ENCODE measurements around the gene ZNF440.
"Not testable (repeated sequence)": the region's sequence is repeated elsewhere in the genome, so short reads cannot be mapped to it uniquely, and the experiment has no call there.

ZNF440 gene

DNA sequence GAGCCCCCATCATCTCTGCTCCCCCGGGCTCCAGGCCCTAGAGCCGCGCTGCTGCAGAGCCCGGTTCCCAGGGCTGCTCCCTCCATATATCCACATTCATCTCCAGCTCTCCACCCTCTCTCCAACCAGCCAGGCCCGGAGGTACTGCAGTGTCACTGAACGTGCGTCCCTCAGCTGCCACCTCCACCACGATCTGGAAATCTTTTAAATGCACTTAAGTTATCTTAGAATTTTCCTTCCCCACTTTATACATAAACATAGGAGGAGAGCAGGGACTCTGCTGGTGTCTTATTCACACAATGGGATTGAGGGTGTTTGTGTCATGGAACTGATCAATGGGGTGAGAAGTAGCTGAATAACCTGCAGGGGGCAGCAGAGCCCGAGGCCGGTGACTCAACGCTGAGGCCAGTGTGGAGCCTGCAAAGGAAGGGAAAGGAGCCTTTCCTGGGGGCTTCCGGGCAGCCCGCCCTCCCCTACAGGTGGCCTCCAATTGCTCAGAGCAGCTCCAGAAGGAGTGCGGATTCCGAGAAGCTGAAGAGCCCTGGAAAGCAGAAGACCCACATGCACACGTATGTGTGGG, 65.7 kb downstream of the ZNF440 start:
- not testable (repeated sequence) for H3F3A ChIP-seq (ENCODE audit: control insufficient read depth, insufficient read depth); H3K9me2 ChIP-seq (replicated peaks; ENCODE audit: control insufficient read depth, low read length); H3K79me2 ChIP-seq (ENCODE audit: control insufficient read depth, low read length); H3K4me3 ChIP-seq (ENCODE audit: low read length); H3K4me2 ChIP-seq (ENCODE audit: low read length); H3K9me3 ChIP-seq (ENCODE audit: control insufficient read depth, insufficient read depth, low read length); H3K27me3 ChIP-seq (ENCODE audit: control insufficient read depth, low read length); H3K27ac ChIP-seq (ENCODE audit: low read depth, low read length); H4K20me1 ChIP-seq (ENCODE audit: control insufficient read depth, insufficient read depth, low read depth, low read length); H3K4me1 ChIP-seq (ENCODE audit: control insufficient read depth, low read length); H3K36me3 ChIP-seq (ENCODE audit: control insufficient read depth, low read length)
- TF ChIP-seq, protein P1, sequence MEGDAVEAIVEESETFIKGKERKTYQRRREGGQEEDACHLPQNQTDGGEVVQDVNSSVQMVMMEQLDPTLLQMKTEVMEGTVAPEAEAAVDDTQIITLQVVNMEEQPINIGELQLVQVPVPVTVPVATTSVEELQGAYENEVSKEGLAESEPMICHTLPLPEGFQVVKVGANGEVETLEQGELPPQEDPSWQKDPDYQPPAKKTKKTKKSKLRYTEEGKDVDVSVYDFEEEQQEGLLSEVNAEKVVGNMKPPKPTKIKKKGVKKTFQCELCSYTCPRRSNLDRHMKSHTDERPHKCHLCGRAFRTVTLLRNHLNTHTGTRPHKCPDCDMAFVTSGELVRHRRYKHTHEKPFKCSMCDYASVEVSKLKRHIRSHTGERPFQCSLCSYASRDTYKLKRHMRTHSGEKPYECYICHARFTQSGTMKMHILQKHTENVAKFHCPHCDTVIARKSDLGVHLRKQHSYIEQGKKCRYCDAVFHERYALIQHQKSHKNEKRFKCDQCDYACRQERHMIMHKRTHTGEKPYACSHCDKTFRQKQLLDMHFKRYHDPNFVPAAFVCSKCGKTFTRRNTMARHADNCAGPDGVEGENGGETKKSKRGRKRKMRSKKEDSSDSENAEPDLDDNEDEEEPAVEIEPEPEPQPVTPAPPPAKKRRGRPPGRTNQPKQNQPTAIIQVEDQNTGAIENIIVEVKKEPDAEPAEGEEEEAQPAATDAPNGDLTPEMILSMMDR (IDR thresholded peaks at IDR 0.05; ENCODE audit: low read depth, low read length, poor library complexity, severe bottlenecking): peak; percentile 66

DNA sequence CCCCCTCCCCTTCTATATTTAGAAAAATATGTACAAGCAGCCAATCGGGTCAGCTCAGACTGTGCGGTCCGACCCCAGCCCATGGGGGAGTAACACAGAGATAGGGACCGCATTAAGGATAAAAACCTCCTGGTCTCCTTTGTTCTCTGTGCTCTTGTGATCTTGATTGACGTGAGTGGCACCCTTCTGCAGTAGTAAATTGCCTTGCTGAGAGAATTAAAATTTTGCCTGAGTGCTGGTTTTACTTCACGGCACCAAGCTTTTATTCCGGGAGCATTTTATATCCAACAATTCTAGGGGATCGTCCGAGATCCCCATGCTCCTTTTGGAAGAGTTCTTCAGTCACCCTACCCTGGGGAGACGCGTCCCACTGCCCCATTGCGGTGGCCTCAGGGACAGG, 66.5 kb downstream of the ZNF440 start:
- Histone ChIP-seq H3K36me3 (ENCODE audit: control insufficient read depth, low read length) (no peaks in the 10 kb centered on the region), H3K4me2 (ENCODE audit: low read length) (no peak overlapping the region), H4K20me1 (ENCODE audit: control insufficient read depth, insufficient read depth, low read depth, low read length) (no peaks in the 10 kb centered on the region), H3K27me3 (ENCODE audit: control insufficient read depth, low read length) (no peaks in the 10 kb centered on the region; the same call in 1 of the 2 replicates), H3F3A (ENCODE audit: control insufficient read depth, insufficient read depth) (no peaks in the 10 kb centered on the region), H3K9me3 (ENCODE audit: control insufficient read depth, insufficient read depth, low read length) (no peaks in the 10 kb centered on the region), H3K4me3 (ENCODE audit: low read length) (no peak overlapping the region), H3K9me2 (replicated peaks; ENCODE audit: control insufficient read depth, low read length) (no peaks in the 10 kb centered on the region), H3K4me1 (ENCODE audit: control insufficient read depth, low read length) (no peaks in the 10 kb centered on the region), H3K27ac (ENCODE audit: low read depth, low read length) (no peak overlapping the region), H3K79me2 (ENCODE audit: control insufficient read depth, low read length) (no peaks in the 10 kb centered on the region)
- TF ChIP-seq, protein P1 (IDR thresholded peaks at IDR 0.05; ENCODE audit: low read depth, low read length, poor library complexity, severe bottlenecking): no peak
- no peak for TF ChIP-seq EZH2phosphoT487 (IDR thresholded peaks at IDR 0.05; ENCODE audit: borderline replicate concordance, low read length)

DNA sequence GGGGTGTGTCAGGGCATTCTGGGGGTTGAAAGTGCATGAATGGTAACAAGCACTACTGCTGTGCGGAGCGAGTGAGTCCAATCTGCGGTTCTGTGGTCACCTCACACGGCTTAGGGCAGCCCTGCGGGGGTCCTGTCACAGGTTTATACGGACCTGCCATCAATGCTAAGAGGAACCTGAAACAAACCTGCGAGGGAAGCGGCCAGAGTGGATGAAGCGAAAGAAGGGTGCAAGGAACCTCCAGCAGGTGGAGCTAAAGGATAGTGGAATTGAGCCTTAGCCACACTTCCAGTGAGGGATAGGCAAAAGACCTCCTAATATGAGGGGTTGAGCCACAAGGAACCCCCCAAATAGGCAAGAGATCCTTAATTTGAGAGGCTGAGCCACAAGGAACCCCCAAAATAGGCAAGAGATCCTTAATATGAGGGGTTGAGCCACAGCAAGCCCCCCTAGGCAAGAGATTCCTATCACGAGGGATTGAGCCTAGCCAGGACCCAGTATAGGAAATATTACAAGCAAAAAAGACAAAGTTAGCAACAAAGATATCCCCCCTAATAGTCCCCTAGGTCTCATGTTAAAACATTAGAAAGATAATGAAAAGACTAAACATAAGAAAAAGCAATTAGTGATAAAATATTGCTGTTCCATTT, 67.2 kb downstream of the ZNF440 start:
- Histone ChIP-seq H3K4me2 (ENCODE audit: low read length) (no peak overlapping the region), H3K79me2 (ENCODE audit: control insufficient read depth, low read length) (no peaks in the 10 kb centered on the region), H3K36me3 (ENCODE audit: control insufficient read depth, low read length) (no peaks in the 10 kb centered on the region), H3K9me3 (ENCODE audit: control insufficient read depth, insufficient read depth, low read length) (no peaks in the 10 kb centered on the region), H3K9me2 (replicated peaks; ENCODE audit: control insufficient read depth, low read length) (no peaks in the 10 kb centered on the region), H4K20me1 (ENCODE audit: control insufficient read depth, insufficient read depth, low read depth, low read length) (no peaks in the 10 kb centered on the region), H3F3A (ENCODE audit: control insufficient read depth, insufficient read depth) (no peaks in the 10 kb centered on the region), H3K4me3 (ENCODE audit: low read length) (no peak overlapping the region), H3K27me3 (ENCODE audit: control insufficient read depth, low read length) (no peaks in the 10 kb centered on the region; the same call in 1 of the 2 replicates), H3K27ac (ENCODE audit: low read depth, low read length) (no peak overlapping the region), H3K4me1 (ENCODE audit: control insufficient read depth, low read length) (no peaks in the 10 kb centered on the region)
- TF ChIP-seq EZH2phosphoT487 (IDR thresholded peaks at IDR 0.05; ENCODE audit: borderline replicate concordance, low read length): no peak
- TF ChIP-seq, protein P1 (IDR thresholded peaks at IDR 0.05; ENCODE audit: low read depth, low read length, poor library complexity, severe bottlenecking): peak; percentile 71
